Fibroblast of peridontal ligament (primary cell): Measurements from ENCODE around the gene SSTR4.
"Not testable (repeated sequence)": the region's sequence is repeated elsewhere in the genome, so short reads cannot be mapped to it uniquely, and the experiment has no call there.

ENCODE experiments used
- DNase-seq: peaks from one replicate; pipeline ENCODE4 v3.0.0-alpha.2; 2010; ENCODE audit errors: extremely low read depth

The SSTR4 gene

GRCh38 chr20:23018432-23018831 lies 16.7 kb upstream of the SSTR4 start:
- no peak for DNase-seq

DNA sequence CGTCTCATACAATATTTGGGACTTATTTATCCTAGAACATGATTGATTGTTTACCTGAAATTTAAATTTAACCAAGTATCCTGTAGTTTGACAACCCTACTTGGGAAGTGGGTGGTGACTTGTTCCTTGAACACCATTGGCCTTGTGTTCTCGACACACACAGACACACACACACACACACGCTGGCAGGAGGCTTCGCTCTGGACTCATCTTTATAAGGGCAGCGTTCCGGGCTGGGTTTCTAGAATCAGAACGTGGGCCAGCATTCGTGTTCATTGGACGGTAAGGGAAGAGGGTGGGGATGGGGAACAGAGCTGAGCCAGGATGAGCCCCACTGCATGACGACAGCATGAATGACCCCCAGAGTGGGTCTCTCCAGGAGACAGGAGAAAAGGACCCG lies 16.2 kb upstream of the SSTR4 start:
- DNase-seq, result no peak

DNA sequence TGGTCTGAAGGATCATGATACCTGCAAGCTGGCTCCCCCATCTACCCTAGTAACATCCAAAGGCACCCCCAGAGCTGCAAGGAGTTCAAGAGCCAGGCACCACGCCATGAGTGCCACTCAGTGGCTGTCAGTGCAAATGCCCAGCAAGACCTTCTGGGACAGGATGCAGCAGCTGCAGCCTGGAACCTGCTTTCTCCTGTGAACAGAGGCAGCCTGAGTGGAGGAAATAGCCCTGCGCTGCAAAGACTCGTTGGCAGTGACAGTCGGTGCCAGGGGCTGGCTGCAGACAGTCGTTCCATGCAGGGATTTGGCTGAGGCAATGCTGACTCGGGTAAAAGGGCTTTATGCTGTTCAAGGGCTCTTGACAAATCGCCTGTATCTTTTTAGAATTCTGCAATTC lies 15.7 kb upstream of the SSTR4 start:
- no peak for DNase-seq

DNA sequence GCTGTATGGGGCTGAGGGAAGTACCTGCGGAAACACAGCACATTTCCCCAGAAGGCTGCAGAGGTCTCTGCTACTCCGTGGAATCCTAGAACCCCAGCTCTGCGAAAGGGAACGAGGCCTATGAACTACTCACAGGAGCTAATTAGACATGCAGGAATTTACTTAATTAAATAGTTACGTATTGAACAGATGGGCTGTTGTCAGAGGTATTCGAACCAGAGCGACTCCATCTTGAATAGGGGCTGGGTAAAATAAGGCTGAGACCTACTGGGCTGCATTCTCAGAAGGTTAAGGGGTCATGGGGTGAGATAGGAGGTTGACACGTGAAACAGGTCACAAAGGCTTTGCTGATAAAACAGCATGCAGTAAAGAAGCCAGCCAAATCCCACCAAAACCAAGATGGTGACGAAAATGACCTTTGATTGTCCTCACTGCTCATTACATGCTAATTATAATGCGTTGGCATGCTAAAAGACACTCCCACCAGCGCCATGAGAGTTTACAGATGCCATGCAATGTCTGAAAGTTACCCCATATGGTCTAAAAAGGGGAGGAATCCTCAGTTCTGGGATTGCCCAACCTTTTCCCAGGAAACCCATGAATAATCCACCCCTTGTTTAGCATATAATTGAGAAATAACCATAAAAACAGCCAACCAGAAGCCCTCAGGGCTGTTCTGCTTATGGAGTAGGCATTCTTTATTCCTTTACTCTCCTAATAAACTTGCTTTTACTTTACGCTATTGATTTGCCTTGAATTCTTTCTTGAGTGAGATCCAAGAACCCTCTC lies 14.7 kb upstream of the SSTR4 start:
- DNase-seq, result no peak

- DNase-seq, result no peak
Observed at GRCh38 chr20:23021541-23021940, 13.6 kb upstream of the SSTR4 start.

DNA sequence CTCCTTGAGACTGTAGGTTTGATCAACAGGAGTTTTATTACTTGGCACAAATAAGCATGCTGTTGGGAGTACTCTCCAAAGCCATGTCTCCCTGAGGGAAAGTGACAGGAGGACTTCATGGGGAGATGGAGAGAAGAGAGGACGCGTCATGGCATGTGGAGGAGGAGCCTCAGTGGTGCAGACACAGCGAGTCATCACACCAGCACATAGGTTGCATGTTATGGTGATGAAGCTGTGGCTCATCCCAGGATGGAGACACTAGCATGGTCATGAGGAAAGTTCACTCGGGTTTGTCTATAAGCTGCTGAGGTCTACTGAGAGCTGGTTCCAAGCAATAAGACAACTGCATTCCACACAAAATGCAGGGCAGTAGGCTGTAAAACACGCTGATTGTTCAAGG lies 13.2 kb upstream of the SSTR4 start:
- no peak for DNase-seq

DNA sequence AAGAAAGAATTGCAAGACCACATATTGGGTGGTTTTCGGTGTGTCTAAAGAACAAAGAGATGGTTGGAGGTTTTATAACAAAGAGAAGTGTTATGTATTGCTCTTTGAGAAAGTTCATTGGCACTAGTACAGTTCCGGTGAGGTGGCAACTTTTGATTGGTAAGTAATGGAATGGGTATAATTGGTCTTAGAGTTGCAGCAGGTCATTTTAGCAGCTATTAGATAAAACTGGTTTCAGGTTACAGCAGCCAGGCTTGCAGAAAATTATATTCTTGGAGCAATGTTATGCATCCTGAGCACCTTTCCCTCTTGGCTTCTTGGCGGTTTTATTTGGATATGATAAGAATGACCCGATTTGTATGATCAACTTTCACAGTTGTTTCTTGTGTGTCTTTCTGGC lies 12.3 kb upstream of the SSTR4 start:
- DNase-seq, result no peak

- DNase-seq, result no peak
Observed at GRCh38 chr20:23023621-23024177, 11.4 kb upstream of the SSTR4 start.

- no peak for DNase-seq
Observed at GRCh38 chr20:23024701-23025100, 10.4 kb upstream of the SSTR4 start.

DNA sequence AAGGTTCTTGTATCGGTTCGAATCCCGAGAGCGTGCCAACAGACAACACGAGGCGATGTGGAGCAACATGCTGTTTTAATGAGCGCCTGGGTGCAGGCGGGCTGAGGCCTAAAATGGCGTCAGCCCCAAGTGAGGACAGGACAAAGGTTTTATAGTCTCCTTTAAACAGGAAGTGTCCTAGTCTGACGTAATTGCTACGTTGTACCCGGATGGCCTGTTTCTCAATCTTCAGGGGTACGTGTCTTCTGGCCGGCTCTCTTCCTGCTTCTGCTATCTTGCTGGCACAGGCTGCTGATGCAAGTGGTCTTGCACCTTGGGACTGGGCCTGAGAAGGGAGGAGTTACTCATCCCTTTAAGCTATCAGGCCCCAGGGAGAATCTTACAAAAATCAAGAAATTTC lies 9.6 kb upstream of the SSTR4 start:
- DNase-seq, result not testable (repeated sequence)

DNA sequence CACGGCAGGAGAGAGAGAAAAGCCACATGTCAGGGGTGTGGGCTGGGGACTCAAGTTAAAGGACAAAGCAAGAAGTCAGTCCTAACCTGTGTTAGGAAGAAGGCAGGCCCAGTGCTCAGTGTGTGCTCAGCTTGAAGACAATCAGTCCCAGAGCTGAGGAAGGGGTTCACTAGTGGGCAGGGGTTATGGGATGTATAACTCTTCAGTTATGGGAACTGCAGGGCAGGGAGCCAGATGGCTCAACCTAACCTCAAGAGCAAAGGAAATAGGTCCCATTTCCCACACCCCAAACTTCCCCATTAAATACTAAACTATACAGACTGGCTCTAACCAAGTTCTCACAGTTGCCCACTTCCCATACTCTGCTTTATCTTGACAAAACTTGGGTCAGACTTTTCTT lies 7.4 kb upstream of the SSTR4 start:
- no peak for DNase-seq

DNA sequence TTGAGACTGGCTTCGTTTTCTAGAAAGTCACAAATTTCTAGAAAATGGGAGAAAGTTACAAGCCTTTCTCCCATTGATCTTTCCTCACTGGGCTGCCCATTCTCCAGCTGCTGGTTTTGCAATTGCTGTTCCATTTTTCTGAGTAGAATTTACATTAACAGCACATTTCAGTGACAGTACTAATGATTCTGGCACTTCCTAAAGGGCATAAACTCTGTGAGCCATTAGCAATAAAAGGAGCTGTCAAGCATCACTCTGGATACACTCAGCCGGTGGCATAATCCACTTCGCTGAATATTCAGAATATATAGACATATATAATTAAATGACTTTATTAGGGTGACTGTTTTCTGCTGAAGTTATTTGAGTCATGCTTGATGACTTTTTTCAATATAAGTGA lies 6.7 kb upstream of the SSTR4 start:
- no peak for DNase-seq

DNA sequence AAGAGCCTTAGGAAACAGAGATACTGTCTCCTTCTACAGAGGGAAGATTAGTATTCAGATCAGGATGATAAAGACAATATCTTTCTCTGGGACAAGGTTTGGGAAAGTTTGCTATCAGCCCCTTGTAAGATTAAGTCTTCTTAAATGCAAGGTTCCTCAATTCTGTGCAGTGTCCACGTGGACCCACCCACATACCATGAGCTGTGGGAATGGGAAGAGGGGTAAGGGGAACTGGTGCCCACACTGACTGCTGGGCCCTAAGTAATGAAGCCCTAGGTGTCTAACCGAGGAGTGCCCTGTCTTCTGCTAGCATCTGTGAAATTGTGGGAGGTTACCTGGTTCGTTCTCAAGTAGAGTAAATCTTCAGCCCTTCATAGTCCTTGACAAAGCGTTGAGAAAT lies 5.8 kb upstream of the SSTR4 start:
- no peak for DNase-seq

DNA sequence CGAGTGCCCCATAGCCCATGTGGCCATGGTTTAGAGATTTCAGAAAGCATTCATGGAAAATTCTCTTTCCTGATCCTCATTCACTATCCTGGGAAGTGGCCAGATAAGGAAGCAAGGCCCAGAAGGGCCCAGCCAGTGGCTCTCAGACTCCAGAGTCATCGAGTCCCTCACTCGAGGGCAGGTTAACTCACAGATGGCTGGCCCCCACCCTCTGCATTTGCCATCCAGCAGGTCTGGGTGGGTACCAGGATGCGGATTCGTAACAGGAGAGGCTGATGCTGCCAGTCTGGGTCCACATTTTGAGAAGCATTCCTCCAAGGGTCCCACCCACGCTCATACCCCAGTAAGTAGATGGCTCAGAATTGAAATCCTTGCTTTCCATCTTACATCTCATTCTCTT lies 3.8 kb upstream of the SSTR4 start:
- no peak for DNase-seq

DNA sequence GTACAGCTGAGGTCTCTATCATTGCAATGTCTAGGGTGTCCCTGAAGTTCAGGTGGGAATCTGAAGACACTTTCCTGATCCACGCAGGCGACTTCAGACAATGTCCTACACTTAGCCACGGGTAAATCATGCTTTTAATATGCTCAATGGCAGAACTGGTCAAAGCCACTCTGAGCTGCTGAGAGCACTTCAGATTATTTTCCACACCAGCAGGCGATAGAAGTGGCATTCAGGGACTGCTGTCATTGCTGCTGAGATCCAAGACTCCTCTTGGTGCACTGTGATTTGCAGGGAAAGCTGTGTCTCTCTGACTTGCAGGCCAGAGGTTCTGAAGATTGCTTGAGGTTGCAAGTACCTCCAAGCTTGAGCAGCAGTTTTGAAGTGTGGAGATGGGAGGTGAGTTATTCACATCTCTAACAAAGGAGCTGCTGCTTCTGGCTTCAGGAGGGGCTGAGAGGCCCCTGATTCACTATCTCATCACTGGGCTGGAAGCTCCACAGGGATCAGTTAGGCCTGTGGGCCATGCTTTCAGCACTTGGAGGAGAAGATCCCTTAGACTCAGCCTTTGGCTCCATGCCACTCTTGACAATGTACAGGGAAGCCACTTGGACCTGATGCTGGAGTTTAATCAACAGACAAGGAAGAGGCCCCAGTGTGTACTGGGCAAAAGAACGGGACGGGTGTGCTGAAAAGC lies 2.9 kb upstream of the SSTR4 start:
- no peak for DNase-seq

DNA sequence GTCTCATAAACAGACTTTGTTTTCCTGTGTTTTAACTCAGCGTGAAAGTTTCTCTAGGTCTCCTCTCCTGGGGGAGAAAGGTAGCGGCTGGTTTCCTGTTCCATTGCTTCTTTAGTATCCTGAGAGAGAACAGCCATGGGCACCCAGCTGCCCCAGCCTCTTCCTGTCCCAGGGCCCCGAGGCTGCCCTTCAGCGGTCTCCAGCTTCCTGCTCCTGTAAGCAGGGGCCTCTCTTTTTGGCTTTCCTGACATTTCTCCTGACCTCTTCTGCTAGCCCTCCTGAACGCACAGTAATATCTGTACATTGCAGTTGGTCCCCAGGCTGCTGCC lies 2.4 kb upstream of the SSTR4 start:
- no peak for DNase-seq

GRCh38 chr20:23033918-23034317 lies 1.2 kb upstream of the SSTR4 start:
- no peak for DNase-seq

DNA sequence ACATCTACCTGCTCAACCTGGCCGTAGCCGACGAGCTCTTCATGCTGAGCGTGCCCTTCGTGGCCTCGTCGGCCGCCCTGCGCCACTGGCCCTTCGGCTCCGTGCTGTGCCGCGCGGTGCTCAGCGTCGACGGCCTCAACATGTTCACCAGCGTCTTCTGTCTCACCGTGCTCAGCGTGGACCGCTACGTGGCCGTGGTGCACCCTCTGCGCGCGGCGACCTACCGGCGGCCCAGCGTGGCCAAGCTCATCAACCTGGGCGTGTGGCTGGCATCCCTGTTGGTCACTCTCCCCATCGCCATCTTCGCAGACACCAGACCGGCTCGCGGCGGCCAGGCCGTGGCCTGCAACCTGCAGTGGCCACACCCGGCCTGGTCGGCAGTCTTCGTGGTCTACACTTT lies 619 bp downstream of the SSTR4 start:
- DNase-seq, result no peak

- no peak for DNase-seq
Observed at GRCh38 chr20:23036371-23036770, 1.3 kb downstream of the SSTR4 start.

DNA sequence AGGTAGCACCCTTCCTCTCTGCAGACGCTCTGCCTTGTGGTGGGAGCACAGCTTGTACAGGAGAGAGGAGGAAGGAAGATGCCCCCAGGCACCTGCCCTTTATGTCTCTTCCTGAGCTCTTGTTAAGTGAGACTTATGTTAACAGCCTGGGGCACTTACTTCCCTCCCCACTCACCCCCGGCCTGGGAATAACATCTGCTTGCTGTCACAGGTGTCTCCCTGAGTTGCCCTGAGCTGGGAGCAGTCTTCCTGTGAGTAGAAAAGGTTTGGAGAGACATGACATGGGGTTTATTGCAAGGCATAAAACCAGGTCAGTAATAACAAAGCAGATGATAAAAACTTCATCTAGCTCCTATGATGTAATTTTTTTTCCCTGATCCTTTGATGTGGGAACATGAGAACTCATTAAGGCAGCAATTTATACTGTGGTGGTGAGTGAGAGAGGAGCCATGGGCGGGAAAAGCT lies 1.9 kb downstream of the SSTR4 start:
- no peak for DNase-seq

DNA sequence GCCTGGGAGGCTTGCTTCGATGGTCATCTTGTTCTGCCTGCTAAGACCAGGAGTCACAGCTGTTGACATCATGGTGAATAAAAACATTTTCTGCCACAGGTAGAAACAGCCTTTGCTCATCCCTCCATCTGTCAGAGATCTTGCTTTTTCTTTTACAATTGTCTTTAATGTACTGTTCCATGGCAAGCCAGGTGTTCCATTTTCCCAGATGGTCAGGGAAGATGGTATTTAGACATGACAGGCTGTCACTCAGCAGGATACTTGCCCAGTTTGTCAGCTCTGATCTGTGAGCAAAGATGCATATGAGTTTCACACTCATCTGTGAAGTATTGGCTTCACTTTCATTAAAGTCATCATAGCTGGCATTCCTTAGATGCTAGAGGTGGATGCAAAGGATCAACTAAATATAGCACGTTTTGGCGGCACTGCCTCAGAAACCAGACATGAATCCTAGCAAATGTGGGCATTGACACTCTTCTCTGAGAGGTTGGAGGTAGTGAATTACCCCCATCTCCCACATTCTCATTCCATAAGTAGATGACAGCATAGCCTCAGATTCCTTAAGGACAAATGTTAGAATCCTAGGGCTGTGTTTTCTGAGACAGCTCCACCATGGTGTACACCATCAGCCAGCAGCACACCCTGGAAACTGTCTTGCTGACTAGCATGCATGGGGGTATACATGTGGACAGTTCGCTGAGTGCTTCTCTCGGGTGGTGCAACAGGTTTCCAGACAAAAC lies 4.2 kb downstream of the SSTR4 start:
- no peak for DNase-seq

DNA sequence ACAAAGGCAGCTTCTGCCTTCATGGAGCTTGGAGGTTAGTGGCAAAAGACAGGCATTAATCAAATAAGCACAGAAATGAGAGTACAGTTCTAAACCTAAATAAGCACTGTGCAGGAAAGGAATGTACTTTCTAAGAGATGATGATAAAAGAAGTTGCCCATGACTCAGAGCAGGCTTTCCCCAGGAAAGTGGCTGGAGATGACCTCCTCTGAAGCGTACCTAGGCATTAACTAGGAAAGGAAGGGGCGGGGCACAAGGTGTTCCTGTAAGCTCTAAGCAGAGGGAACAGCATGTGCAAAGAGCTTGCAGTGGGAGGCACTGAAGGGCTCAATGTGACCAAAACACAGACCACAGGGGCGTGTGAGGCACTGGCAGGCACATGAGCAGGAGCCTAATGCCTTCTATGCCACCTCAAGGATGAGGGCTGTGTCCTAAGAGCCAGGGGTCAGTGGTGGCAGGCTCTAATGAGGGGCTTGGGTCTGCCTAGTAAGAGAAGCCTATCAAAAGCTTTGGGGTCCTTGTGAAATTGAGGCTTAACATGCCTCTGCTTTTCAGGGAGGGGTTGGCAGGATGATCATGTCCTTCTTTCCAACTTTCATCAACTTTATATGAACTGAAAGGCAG lies 4.9 kb downstream of the SSTR4 start:
- no peak for DNase-seq
